HEK293 (cell line): Measurements from ENCODE around the gene ADH6.

ENCODE experiments used
- CTCF ChIA-PET: fragments of 350-600 bp; formaldehyde crosslinking; extraction: SDS; loops from one replicate; lab custom pipeline; 2021; ENCODE audit warnings: antibody characterized with exemption; lab: Yijun Ruan, JAX
- POLR2A ChIA-PET: fragments of 300-600 bp; formaldehyde crosslinking; extraction: SDS; loops from one replicate; lab custom pipeline; 2020; ENCODE audit warnings: antibody characterized with exemption, inconsistent platforms; lab: Yijun Ruan, JAX
- H3K27ac ChIP-seq: fragments of 200-500 bp; sonication (Bioruptor generic); 2 replicates; pipeline ENCODE4 v1.5.1; 2014; ENCODE audit warnings: low read depth, low read length, control low read depth, inconsistent platforms; ENCODE audit errors: extremely low read depth
- H3K36me3 ChIP-seq, 2 experiments: fragments of 200-500 bp in 1 of 2; sonication (Bioruptor generic) in 1 of 2; 1 replicate in 1 of 2; 2 replicates in 1 of 2; pipeline ENCODE4 v1.5.1; 2014 to 2017; ENCODE audit warnings: inconsistent platforms in 2 of 2, low read length in 2 of 2; ENCODE audit not compliant: control insufficient read depth in 2 of 2, insufficient read depth in 1 of 2
- H3K4me1 ChIP-seq: fragments of 200-500 bp; sonication (Bioruptor generic); 2 replicates; pipeline ENCODE4 v1.5.1; 2014; ENCODE audit warnings: mild to moderate bottlenecking, low read length, inconsistent platforms; ENCODE audit not compliant: control insufficient read depth, insufficient read depth
- H3K4me3 ChIP-seq: 2 replicates; pipeline ENCODE4 v1.5.1; 2011; ENCODE audit warnings: low read depth, mild to moderate bottlenecking, control low read depth, low read length, moderate library complexity
- H3K9me3 ChIP-seq: fragments of 200-500 bp; sonication (Bioruptor generic); 2 replicates; pipeline ENCODE4 v1.5.1; 2014; ENCODE audit warnings: low read depth, low read length, inconsistent platforms; ENCODE audit not compliant: control insufficient read depth, insufficient read depth
- FEZF1 ChIP-seq: fragments of 450-650 bp; formaldehyde crosslinking; IDR thresholded peaks from 2 replicates; pipeline ENCODE4 v1.5.1; 2016; ENCODE audit warnings: missing biosample characterization, missing genetic modification characterization
- GLIS1 ChIP-seq: fragments of 450-650 bp; formaldehyde crosslinking; IDR thresholded peaks from 2 replicates; pipeline ENCODE4 v1.5.1; 2016; ENCODE audit warnings: missing biosample characterization, missing genetic modification characterization
- KLF10 ChIP-seq: fragments of 450-650 bp; IDR thresholded peaks from 2 replicates; pipeline ENCODE4 v1.5.1; 2018; ENCODE audit warnings: missing biosample characterization, mild to moderate bottlenecking, missing genetic modification characterization
- MZF1 ChIP-seq: fragments of 450-650 bp; formaldehyde crosslinking; IDR thresholded peaks from 2 replicates; pipeline ENCODE4 v1.5.1; 2017; ENCODE audit warnings: missing biosample characterization, missing genetic modification characterization, borderline replicate concordance
- RBAK ChIP-seq: fragments of 450-650 bp; formaldehyde crosslinking; IDR thresholded peaks from 2 replicates; pipeline ENCODE4 v1.5.1; 2016; ENCODE audit warnings: missing biosample characterization, missing genetic modification characterization
- SETDB1 ChIP-seq: IDR thresholded peaks from one replicate; pipeline ENCODE4 v1.6.1; 2017; ENCODE audit warnings: mild to moderate bottlenecking, low read length, moderate library complexity, mixed read lengths; ENCODE audit not compliant: insufficient read length
- WT1 ChIP-seq: fragments of 450-650 bp; formaldehyde crosslinking; IDR thresholded peaks from 2 replicates; pipeline ENCODE4 v1.5.1; 2016; ENCODE audit warnings: missing biosample characterization, missing genetic modification characterization
- ZFHX2 ChIP-seq: fragments of 450-650 bp; formaldehyde crosslinking; conservative IDR thresholded peaks from 2 replicates; pipeline ENCODE4 v1.5.1; 2016; ENCODE audit warnings: missing biosample characterization, missing genetic modification characterization
- ZNF133 ChIP-seq: fragments of 450-650 bp; formaldehyde crosslinking; IDR thresholded peaks from 2 replicates; pipeline ENCODE4 v1.5.1; 2016; ENCODE audit warnings: missing biosample characterization, missing genetic modification characterization
- ZNF140 ChIP-seq: fragments of 450-650 bp; formaldehyde crosslinking; IDR thresholded peaks from 2 replicates; pipeline ENCODE4 v1.5.1; 2016; ENCODE audit warnings: missing biosample characterization, missing genetic modification characterization
- ZNF274 ChIP-seq, 2 experiments: fragments of 200-500 bp in 1 of 2; fragments of 450-650 bp in 1 of 2; sonication (Bioruptor generic) in 1 of 2; formaldehyde crosslinking in 1 of 2; IDR thresholded peaks; 2 replicates each; pipeline versions ENCODE4 v1.5.1 to v1.6.1; 2014 to 2016; ENCODE audit warnings: borderline replicate concordance in 1 of 2, inconsistent platforms in 1 of 2, low read length in 1 of 2, missing biosample characterization in 1 of 2, missing genetic modification characterization in 1 of 2
- ZNF302 ChIP-seq: fragments of 450-650 bp; formaldehyde crosslinking; IDR thresholded peaks from 2 replicates; pipeline ENCODE4 v1.5.1; 2016; ENCODE audit warnings: missing biosample characterization, missing genetic modification characterization, low read depth
- ZNF354C ChIP-seq: fragments of 450-650 bp; formaldehyde crosslinking; IDR thresholded peaks from 2 replicates; pipeline ENCODE4 v1.5.1; 2016; ENCODE audit warnings: missing biosample characterization, missing genetic modification characterization, low read depth, borderline replicate concordance
- ZNF423 ChIP-seq: fragments of 450-650 bp; formaldehyde crosslinking; IDR thresholded peaks from 2 replicates; pipeline ENCODE4 v1.5.1; 2016; ENCODE audit warnings: missing biosample characterization, missing genetic modification characterization
- ZNF48 ChIP-seq: fragments of 450-650 bp; formaldehyde crosslinking; IDR thresholded peaks from 2 replicates; pipeline ENCODE4 v1.5.1; 2016; ENCODE audit warnings: missing biosample characterization, missing genetic modification characterization
- ZNF501 ChIP-seq: fragments of 450-650 bp; formaldehyde crosslinking; IDR thresholded peaks from 2 replicates; pipeline ENCODE4 v1.5.1; 2016; ENCODE audit warnings: missing biosample characterization, missing genetic modification characterization
- ZNF544 ChIP-seq: fragments of 450-650 bp; formaldehyde crosslinking; IDR thresholded peaks from 2 replicates; pipeline ENCODE4 v1.5.0; 2017; ENCODE audit warnings: missing biosample characterization, missing genetic modification characterization
- ZNF548 ChIP-seq: fragments of 450-650 bp; formaldehyde crosslinking; IDR thresholded peaks from 2 replicates; pipeline ENCODE4 v1.5.1; 2016; ENCODE audit warnings: missing biosample characterization, missing genetic modification characterization
- ZNF555 ChIP-seq: fragments of 450-650 bp; formaldehyde crosslinking; conservative IDR thresholded peaks from 2 replicates; pipeline ENCODE4 v1.5.1; 2017; ENCODE audit warnings: missing biosample characterization, mild to moderate bottlenecking, missing genetic modification characterization, inconsistent platforms
- ZNF558 ChIP-seq: fragments of 450-650 bp; formaldehyde crosslinking; IDR thresholded peaks from 2 replicates; pipeline ENCODE4 v1.5.1; 2016; ENCODE audit warnings: missing biosample characterization, missing genetic modification characterization
- ZNF600 ChIP-seq: fragments of 450-650 bp; formaldehyde crosslinking; IDR thresholded peaks from 2 replicates; pipeline ENCODE4 v1.5.1; 2016; ENCODE audit warnings: missing biosample characterization, missing genetic modification characterization
- ZNF624 ChIP-seq: fragments of 450-650 bp; formaldehyde crosslinking; IDR thresholded peaks from 2 replicates; pipeline ENCODE4 v1.5.1; 2017; ENCODE audit warnings: missing biosample characterization, missing genetic modification characterization
- ZNF791 ChIP-seq: fragments of 450-650 bp; formaldehyde crosslinking; IDR thresholded peaks from 2 replicates; pipeline ENCODE4 v1.5.1; 2016; ENCODE audit warnings: missing biosample characterization, missing genetic modification characterization
- ZNF792 ChIP-seq: fragments of 450-650 bp; formaldehyde crosslinking; IDR thresholded peaks from 2 replicates; pipeline ENCODE4 v1.5.1; 2016; ENCODE audit warnings: missing biosample characterization, missing genetic modification characterization
- ZNF830 ChIP-seq: fragments of 450-650 bp; IDR thresholded peaks from 2 replicates; pipeline ENCODE4 v1.5.0; 2018; ENCODE audit warnings: missing biosample characterization, missing genetic modification characterization, low read depth, mild to moderate bottlenecking, moderate library complexity
- TF ChIP-seq, protein P1 (sequence below): fragments of 450-650 bp; formaldehyde crosslinking; IDR thresholded peaks from 2 replicates; pipeline ENCODE4 v1.5.1; 2016; ENCODE audit warnings: missing biosample characterization, missing genetic modification characterization
- TF ChIP-seq, protein P2 (sequence below): fragments of 450-650 bp; formaldehyde crosslinking; IDR thresholded peaks from 2 replicates; pipeline ENCODE4 v1.5.1; 2017; ENCODE audit warnings: missing biosample characterization, missing genetic modification characterization
- TF ChIP-seq, protein P3 (sequence below): fragments of 450-650 bp; formaldehyde crosslinking; conservative IDR thresholded peaks from 2 replicates; pipeline ENCODE4 v1.5.1; 2016; ENCODE audit warnings: low read depth, missing biosample characterization, missing genetic modification characterization
- TF ChIP-seq, protein P4 (sequence below): fragments of 450-650 bp; formaldehyde crosslinking; IDR thresholded peaks from 2 replicates; pipeline ENCODE4 v1.5.1; 2016; ENCODE audit warnings: missing biosample characterization, missing genetic modification characterization

ADH6 gene

DNA sequence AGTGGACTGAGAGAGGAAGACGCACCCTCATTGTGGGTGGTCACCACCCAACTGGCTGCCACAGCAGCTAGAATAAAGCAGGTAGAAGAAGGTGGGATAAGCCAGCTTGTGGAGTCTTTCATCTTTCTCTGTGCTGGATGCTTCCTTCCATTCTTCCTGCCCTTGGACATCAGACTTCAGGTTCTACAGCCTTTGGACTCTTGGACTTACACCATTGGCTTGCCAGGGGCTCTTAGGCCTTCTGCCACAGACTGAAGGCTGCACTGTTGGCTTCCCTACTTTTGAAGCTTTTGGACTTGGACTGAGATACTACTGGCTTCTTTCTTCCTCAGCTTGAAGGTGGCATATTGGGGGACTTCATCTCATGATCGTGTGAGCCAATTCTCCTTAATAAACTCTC is 33.5 kb downstream of the ADH6 start:
- POLR2A ChIA-PET, result no interaction called here
- no peaks in the 10 kb centered on the region for H3K9me3 ChIP-seq
- H3K27ac ChIP-seq, result no peak overlapping the region
- CTCF ChIA-PET, result interaction anchor here (0.5 kb wide), 1 partner anchor 35 kb away, joined by 3 read pairs; no protein-coding TSS in a partner anchor
- H3K36me3 ChIP-seq, result no peaks in the 10 kb centered on the region
- TF ChIP-seq ZNF624, result no peak
- TF ChIP-seq FEZF1 (tag by site-specific recombination), result no peak
- TF ChIP-seq ZNF140 (tag by site-specific recombination), result no peak
- TF ChIP-seq, protein P1, sequence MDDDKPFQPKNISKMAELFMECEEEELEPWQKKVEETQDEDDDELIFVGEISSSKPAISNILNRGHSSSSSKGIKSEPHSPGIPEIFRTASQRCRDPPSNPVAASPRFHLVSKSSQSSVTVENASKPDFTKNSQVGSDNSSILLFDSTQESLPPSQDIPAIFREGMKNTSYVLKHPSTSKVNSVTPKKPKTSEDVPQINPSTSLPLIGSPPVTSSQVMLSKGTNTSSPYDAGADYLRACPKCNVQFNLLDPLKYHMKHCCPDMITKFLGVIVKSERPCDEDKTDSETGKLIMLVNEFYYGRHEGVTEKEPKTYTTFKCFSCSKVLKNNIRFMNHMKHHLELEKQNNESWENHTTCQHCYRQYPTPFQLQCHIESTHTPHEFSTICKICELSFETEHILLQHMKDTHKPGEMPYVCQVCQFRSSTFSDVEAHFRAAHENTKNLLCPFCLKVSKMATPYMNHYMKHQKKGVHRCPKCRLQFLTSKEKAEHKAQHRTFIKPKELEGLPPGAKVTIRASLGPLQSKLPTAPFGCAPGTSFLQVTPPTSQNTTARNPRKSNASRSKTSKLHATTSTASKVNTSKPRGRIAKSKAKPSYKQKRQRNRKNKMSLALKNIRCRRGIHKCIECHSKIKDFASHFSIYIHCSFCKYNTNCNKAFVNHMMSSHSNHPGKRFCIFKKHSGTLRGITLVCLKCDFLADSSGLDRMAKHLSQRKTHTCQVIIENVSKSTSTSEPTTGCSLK (tag by site-specific recombination), result no peak
- no peak for TF ChIP-seq KLF10 (tag by site-specific recombination)
- no peak for TF ChIP-seq ZNF501 (tag by site-specific recombination)
- TF ChIP-seq ZNF354C, result no peak
- TF ChIP-seq, protein P2, sequence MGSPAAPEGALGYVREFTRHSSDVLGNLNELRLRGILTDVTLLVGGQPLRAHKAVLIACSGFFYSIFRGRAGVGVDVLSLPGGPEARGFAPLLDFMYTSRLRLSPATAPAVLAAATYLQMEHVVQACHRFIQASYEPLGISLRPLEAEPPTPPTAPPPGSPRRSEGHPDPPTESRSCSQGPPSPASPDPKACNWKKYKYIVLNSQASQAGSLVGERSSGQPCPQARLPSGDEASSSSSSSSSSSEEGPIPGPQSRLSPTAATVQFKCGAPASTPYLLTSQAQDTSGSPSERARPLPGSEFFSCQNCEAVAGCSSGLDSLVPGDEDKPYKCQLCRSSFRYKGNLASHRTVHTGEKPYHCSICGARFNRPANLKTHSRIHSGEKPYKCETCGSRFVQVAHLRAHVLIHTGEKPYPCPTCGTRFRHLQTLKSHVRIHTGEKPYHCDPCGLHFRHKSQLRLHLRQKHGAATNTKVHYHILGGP, result no peak
- no peak for TF ChIP-seq ZNF791 (tag by site-specific recombination)
- no peak for TF ChIP-seq ZNF600
- TF ChIP-seq ZFHX2 (tag by site-specific recombination), result no peak
- TF ChIP-seq GLIS1 (tag by site-specific recombination), result no peak
- H3K4me3 ChIP-seq, result no peak overlapping the region
- H3K4me1 ChIP-seq, result no peaks in the 10 kb centered on the region

DNA sequence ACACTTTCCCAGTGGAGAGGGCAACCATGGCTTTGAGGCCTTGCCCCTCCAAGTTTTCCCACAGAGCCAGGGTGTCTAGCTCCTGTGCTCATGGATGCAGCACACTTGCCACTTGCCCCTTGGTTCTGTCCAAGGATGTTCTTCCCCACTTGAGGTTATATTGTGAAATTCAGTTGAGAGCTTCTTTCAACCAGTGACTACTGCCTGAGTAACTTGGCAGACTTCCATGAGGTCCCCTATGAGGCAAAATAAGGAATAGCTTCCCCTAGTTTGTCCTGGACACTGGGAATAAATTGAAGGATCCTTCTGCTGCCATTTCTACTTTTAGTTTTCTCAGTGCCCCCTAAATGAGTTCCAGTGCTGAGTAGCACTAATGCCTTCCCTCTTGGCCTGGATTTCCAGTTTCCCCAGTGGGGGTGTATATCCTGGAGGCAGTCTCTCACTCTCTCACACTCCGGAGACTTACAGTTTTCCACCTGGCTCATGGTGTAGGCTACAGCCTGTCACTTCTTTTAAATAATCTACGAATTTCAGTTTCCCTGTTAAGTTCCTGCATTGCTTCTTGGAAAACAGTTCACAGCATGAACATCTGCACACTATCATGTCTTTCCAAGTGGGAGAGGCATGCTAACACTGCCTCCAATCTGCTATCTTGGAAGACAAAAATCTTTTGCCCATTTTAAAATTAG is 38.5 kb downstream of the ADH6 start:
- ChIA-PET CTCF (no interaction called here), POLR2A (no interaction called here)
- H3K4me1 ChIP-seq, result no peaks in the 10 kb centered on the region
- no peak overlapping the region for H3K27ac ChIP-seq
- no peaks in the 10 kb centered on the region for H3K9me3 ChIP-seq
- no peak overlapping the region for H3K4me3 ChIP-seq
- no peaks in the 10 kb centered on the region for H3K36me3 ChIP-seq
- TF ChIP-seq ZNF274 (IDR thresholded peaks at IDR 0.05; ENCODE audit: low read length) (no peak), ZNF274 (tag by site-specific recombination; IDR thresholded peaks at IDR 0.05; ENCODE audit: borderline replicate concordance) (no peak), ZNF48 (tag by site-specific recombination) (no peak), ZNF423 (tag by site-specific recombination) (no peak), ZNF302 (tag by site-specific recombination) (no peak), ZNF830 (tag by site-specific recombination) (no peak), ZNF555 (tag by site-specific recombination) (no peak), WT1 (tag by site-specific recombination) (no peak), ZNF544 (no peak), ZNF548 (tag by site-specific recombination) (no peak), RBAK (tag by site-specific recombination) (no peak), MZF1 (tag by site-specific recombination) (no peak), ZNF558 (tag by site-specific recombination) (no peak), SETDB1 (no peak), ZNF133 (tag by site-specific recombination) (no peak), ZNF792 (no peak)
- TF ChIP-seq, protein P3, sequence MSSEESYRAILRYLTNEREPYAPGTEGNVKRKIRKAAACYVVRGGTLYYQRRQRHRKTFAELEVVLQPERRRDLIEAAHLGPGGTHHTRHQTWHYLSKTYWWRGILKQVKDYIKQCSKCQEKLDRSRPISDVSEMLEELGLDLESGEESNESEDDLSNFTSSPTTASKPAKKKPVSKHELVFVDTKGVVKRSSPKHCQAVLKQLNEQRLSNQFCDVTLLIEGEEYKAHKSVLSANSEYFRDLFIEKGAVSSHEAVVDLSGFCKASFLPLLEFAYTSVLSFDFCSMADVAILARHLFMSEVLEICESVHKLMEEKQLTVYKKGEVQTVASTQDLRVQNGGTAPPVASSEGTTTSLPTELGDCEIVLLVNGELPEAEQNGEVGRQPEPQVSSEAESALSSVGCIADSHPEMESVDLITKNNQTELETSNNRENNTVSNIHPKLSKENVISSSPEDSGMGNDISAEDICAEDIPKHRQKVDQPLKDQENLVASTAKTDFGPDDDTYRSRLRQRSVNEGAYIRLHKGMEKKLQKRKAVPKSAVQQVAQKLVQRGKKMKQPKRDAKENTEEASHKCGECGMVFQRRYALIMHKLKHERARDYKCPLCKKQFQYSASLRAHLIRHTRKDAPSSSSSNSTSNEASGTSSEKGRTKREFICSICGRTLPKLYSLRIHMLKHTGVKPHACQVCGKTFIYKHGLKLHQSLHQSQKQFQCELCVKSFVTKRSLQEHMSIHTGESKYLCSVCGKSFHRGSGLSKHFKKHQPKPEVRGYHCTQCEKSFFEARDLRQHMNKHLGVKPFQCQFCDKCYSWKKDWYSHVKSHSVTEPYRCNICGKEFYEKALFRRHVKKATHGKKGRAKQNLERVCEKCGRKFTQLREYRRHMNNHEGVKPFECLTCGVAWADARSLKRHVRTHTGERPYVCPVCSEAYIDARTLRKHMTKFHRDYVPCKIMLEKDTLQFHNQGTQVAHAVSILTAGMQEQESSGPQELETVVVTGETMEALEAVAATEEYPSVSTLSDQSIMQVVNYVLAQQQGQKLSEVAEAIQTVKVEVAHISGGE, result no peak
- TF ChIP-seq, protein P4, sequence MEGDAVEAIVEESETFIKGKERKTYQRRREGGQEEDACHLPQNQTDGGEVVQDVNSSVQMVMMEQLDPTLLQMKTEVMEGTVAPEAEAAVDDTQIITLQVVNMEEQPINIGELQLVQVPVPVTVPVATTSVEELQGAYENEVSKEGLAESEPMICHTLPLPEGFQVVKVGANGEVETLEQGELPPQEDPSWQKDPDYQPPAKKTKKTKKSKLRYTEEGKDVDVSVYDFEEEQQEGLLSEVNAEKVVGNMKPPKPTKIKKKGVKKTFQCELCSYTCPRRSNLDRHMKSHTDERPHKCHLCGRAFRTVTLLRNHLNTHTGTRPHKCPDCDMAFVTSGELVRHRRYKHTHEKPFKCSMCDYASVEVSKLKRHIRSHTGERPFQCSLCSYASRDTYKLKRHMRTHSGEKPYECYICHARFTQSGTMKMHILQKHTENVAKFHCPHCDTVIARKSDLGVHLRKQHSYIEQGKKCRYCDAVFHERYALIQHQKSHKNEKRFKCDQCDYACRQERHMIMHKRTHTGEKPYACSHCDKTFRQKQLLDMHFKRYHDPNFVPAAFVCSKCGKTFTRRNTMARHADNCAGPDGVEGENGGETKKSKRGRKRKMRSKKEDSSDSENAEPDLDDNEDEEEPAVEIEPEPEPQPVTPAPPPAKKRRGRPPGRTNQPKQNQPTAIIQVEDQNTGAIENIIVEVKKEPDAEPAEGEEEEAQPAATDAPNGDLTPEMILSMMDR, result no peak
